ENCODE results near the gene PARG. TPM values are rescaled to one million over a fixed set of nuclear protein-coding genes. Genes with fewer than 3 reads are reported as not detected.
"Not testable (repeated sequence)": the region's sequence is repeated elsewhere in the genome, so short reads cannot be mapped to it uniquely, and the experiment has no call there.

The PARG gene
- total RNA-seq (29.7 and 32.8 TPM in 2 replicates), polyA plus RNA-seq (22.1 and 31.9 TPM in 2 replicates)

DNA sequence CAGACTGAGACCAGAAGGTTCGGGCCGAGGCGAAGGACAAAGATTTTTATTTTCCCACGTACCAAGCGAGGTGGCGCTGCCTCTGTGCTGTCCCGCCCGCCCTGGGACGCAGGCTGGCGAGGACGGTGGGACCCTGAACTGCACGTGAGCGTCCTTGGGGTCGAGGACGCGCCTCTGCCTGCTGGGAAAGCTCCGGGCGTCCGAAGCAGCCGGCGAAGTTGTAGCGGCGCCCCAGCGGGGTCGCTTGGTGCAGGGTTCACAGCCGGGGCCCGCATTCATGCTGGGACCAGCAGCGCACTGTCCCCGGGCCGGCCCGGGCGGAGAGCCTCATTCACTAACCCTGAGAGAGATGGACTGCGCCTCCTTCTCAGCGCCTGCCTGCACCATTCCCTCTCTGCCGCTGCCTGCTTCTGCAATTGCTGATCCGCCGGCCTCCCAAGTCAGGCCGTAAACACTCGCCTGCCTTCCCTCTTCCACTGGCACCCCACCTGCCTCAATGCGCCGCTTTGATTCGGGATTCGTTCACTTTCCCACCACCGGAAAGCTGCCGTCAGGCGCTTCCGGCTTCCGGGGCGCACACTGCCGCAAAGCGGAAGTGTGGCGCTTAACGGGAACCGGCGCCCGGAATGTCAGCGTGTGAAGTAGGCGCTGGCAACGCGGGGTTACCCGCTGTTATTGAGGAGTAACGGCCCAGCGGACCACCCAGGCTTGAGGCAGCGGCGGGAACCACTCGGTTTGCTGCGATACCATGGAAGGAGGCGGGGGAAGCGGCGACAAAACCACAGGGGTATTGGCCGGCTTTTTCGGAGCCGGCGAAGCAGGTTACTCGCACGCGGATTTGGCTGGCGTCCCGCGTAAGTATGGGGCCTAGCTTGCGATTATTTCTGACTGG is at the start of gene PARG, which contains the start of gene TIMM23B:
PARG (minus strand) TSS at position 581 of the 892 bp plus-strand sequence; CDS start at position 279, 302 bp downstream.
TIMM23B (plus strand) TSS at position 607 of the 892 bp plus-strand sequence; CDS start at position 749, 142 bp downstream.
- peak; percentile 83 to 90 for DNase-seq (ENCODE audit: low read depth in 1 of 2, low spot score in 1 of 2)
- not testable (repeated sequence) for H3K27me3 ChIP-seq; H3K9me3 ChIP-seq (ENCODE audit: low read depth); H3K4me1 ChIP-seq (ENCODE audit: low read depth); H3K36me3 ChIP-seq
- Histone ChIP-seq H3K4me3 (peak within 1 kb of the TSS; percentile 49), H3K27ac (peak within 1 kb of the TSS; percentile 81)

DNA sequence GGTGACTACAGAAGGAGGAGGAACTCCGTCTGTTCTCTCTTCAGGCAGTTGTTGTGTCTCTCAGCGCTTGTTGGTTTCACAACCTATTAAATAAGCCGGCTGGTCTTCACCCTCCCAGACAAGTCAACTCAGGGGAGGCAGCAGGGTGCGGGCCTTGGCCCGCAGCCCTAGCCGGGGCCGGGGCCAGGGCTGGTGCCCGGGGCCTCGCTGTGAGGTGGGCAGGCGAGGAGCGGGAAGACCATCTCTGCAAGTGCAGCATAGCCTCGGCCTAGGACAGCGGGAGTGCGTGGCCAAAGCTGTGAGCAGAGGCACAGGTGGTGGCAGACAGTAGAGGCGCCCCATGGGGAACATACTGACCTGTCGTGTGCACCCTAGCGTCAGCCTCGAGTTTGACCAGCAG is 46.5 kb upstream of the PARG start, which contains the start of gene AGAP6:
AGAP6 (plus strand) TSS at position 31 of the 400 bp plus-strand sequence; CDS start at position 341, 310 bp downstream.
- DNase-seq (ENCODE audit: low read depth in 1 of 2, low spot score in 1 of 2); H3K9me3 ChIP-seq (ENCODE audit: low read depth); H3K27me3 ChIP-seq; H3K36me3 ChIP-seq; H3K27ac ChIP-seq; H3K4me3 ChIP-seq; H3K4me1 ChIP-seq (ENCODE audit: low read depth): not testable (repeated sequence)

DNA sequence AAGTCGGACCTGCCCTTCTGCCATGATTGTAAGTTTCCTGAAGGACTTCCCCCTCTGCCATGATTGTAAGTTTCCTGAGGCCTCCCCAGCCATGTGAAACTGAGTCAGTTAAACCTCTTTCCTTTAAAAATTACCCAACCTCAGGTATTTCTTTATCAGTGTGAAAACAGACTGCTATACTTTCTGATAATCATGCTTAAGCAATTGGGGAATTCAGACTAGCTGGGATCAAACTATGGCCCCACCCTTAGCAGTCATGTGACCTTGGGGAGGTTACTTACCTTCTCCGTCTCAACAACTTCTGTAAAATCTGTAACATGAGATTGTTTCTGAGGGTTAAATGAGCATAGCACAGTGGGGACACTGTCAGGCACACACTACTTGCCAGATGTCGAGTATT is 45.4 kb upstream of the PARG start:
- not testable (repeated sequence) for H3K27ac ChIP-seq; H3K4me3 ChIP-seq; H3K9me3 ChIP-seq (ENCODE audit: low read depth); H3K27me3 ChIP-seq; H3K36me3 ChIP-seq; H3K4me1 ChIP-seq (ENCODE audit: low read depth); DNase-seq (ENCODE audit: low read depth in 1 of 2, low spot score in 1 of 2)

DNA sequence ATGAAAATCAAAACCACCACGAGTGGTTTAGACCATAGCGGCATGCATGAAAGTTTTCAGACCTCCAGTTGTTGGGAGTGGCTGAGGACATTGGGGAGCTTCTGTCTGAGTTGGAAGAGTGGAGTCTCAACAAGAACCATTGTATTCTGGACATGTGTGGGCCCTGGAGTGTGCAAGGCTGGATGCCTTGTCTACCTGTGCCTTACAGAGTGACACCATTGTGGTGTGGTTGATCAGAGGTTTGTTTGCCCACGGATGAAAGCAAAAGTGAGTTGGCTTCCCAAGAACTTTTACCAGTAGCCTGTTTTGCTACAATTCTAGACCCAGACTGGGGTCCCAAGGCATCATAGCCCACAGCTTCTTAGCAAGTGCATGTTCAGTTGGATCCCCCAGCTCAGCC is 35.9 kb upstream of the PARG start:
- not testable (repeated sequence) for H3K4me3 ChIP-seq; H3K4me1 ChIP-seq (ENCODE audit: low read depth); H3K27ac ChIP-seq; H3K27me3 ChIP-seq; DNase-seq (ENCODE audit: low read depth in 1 of 2, low spot score in 1 of 2); H3K36me3 ChIP-seq; H3K9me3 ChIP-seq (ENCODE audit: low read depth)

DNA sequence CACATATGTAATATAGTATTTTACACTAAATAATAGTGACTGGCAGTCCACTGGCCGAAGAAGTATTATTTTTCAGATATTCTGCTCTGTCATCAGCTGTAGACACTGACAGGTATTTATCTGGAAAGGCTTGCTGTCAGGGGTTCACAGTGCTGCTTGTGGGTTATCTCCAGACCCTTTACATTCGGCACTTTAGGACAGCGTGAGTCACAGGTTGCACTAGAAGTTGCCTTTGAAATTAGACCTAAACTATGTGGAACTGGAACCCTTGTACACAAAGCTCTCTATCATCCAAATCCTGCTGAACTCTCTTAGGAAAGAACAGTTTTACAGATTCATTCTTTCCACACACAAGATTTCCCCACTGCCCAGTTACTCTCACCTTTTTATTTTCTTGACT is 30.3 kb upstream of the PARG start:
- not testable (repeated sequence) for H3K4me3 ChIP-seq; H3K27ac ChIP-seq; H3K9me3 ChIP-seq (ENCODE audit: low read depth); H3K36me3 ChIP-seq; H3K4me1 ChIP-seq (ENCODE audit: low read depth); H3K27me3 ChIP-seq
- peak; percentile 2 to 11 for DNase-seq (ENCODE audit: low read depth in 1 of 2, low spot score in 1 of 2)

DNA sequence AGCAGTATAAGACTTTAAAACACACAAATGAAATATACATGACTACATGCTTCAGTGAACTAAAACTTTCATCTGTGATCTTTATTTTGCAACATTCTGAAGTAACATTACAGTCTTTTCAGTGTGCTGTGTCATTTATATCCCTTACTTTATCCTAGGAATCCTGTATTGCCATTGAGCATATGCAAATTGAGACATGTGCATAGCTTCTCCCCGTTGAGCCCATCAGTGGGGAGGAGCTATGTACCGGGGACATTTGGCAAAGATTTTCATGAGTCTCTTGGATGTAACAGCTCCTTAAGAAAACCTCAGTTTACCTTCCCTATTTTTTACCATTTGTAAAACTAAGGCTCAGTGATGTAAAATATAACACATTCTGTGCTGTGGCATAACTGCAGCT is 29.6 kb upstream of the PARG start:
- H3K4me1 ChIP-seq (ENCODE audit: low read depth); H3K27ac ChIP-seq; H3K9me3 ChIP-seq (ENCODE audit: low read depth); DNase-seq (ENCODE audit: low read depth in 1 of 2, low spot score in 1 of 2); H3K36me3 ChIP-seq; H3K27me3 ChIP-seq; H3K4me3 ChIP-seq: not testable (repeated sequence)

DNA sequence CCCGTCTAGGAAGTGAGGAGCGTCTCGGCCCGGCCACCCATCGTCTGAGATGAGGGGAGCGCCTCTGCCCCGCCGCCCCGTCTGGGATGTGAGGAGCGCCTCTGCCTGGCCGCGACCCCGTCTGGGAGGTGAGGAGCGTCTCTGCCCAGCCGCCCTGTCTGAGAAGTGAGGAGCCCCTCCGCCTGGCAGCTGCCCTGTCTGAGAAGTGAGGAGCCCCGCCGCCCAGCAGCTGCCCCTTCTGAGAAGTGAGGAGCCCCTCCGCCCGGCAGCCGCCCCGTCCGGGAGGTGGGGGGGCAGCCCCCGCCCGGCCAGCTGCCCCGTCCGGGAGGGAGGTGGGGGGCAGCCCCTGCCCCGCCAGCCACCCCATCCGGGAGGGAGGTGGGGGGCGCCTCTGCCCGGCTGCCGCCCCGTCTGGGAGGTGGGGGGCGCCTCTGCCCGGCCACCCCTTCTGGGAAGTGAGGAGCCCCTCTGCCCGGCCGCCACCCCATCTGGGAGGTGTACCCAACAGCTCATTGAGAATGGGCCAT is 28.6 kb upstream of the PARG start:
- not testable (repeated sequence) for DNase-seq (ENCODE audit: low read depth in 1 of 2, low spot score in 1 of 2); H3K36me3 ChIP-seq; H3K9me3 ChIP-seq (ENCODE audit: low read depth); H3K4me3 ChIP-seq; H3K27me3 ChIP-seq; H3K27ac ChIP-seq; H3K4me1 ChIP-seq (ENCODE audit: low read depth)

DNA sequence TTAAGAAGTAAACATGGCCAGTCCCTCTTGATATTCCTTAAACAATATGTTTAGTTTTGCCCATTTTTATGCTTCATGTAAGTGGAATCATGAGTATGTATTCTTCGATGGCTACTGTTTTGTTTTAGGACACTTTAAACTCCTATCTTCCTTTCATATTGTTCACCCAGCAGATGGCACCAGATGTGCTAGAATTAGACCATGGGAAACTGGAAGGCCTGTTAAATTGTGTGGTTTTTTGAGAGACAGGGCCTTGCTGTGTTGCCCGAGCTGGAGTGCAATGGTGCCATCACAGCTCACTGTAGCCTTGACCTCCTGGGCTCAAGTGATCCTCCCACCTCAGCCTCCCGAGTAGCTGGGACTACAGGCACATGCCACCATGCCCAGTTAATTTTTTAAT is 11.3 kb upstream of the PARG start:
- not testable (repeated sequence) for H3K4me3 ChIP-seq; H3K4me1 ChIP-seq (ENCODE audit: low read depth); H3K27ac ChIP-seq; H3K27me3 ChIP-seq; H3K9me3 ChIP-seq (ENCODE audit: low read depth)
- H3K36me3 ChIP-seq = peaks cover 11% of the 10 kb centered on the region
- DNase-seq (ENCODE audit: low read depth in 1 of 2, low spot score in 1 of 2) = peak in 1 of 2 donors; percentile 17

DNA sequence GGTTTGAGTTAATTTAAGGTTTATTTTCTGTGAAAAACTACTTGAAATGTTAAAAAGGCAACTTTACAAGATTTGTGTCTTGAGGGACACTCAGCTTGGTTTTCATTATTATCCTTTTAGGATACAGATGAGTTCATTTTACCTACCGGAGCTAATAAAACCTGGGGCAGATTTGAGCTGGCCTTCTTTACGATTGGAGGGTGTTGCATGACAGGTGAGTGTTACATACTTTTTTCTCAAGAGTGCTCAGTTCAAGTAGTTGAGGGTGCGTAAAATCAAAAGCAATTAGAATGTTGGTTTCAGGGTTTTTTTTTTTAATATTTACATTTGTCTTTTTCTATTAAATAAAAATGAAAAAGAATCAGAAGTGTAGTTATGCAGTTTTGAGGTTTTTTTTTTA is 10.2 kb upstream of the PARG start:
- H3K27ac ChIP-seq; H3K4me1 ChIP-seq (ENCODE audit: low read depth); H3K9me3 ChIP-seq (ENCODE audit: low read depth); H3K27me3 ChIP-seq; DNase-seq (ENCODE audit: low read depth in 1 of 2, low spot score in 1 of 2); H3K4me3 ChIP-seq: not testable (repeated sequence)
- peaks cover 11% of the 10 kb centered on the region for H3K36me3 ChIP-seq

DNA sequence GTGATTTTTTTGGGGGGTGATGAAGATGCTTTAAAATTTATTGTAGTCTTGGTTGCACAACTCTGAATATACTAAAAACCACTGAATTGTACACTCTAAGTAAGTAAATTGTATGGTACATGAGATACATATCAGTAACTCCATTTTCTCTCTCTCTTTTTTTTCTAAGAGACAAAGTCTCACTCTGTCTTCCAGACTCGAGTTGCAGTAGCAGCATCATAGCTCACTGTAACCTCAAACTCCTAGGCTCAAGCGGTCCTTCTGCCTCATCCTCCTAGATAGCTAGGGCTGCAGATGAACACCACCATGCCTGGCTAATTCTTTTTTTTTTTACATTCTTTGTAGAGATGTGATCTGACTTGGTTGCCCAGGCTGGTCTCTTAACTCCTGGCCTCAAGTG is 6.9 kb upstream of the PARG start:
- H3K27ac ChIP-seq; H3K27me3 ChIP-seq; DNase-seq (ENCODE audit: low read depth in 1 of 2, low spot score in 1 of 2): not testable (repeated sequence)

DNA sequence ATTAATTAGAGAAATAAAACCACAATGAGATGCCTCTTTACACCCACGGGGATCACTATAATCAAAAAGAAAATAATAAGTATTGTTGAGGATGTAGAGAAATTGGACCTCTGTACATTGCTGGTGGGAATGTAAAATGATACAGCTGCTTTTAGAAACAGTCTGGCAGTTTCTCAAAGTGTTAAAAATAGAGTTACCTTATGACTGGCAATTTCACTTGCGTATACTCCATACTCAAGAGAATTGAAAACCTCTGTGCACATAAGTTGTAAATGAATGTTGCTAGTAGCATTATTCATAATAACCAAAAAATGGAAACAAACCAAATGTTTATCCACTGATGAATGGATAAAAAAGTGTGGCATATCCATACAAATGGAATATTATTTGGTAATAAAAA is 6.3 kb upstream of the PARG start:
- H3K36me3 ChIP-seq; H3K4me3 ChIP-seq; H3K9me3 ChIP-seq (ENCODE audit: low read depth); H3K27ac ChIP-seq; H3K27me3 ChIP-seq; DNase-seq (ENCODE audit: low read depth in 1 of 2, low spot score in 1 of 2); H3K4me1 ChIP-seq (ENCODE audit: low read depth): not testable (repeated sequence)

More for the DNA sequence above, 6.9 kb upstream of the PARG start:
- H3K36me3 ChIP-seq; H3K9me3 ChIP-seq (ENCODE audit: low read depth); H3K4me3 ChIP-seq; H3K4me1 ChIP-seq (ENCODE audit: low read depth): not testable (repeated sequence)

DNA sequence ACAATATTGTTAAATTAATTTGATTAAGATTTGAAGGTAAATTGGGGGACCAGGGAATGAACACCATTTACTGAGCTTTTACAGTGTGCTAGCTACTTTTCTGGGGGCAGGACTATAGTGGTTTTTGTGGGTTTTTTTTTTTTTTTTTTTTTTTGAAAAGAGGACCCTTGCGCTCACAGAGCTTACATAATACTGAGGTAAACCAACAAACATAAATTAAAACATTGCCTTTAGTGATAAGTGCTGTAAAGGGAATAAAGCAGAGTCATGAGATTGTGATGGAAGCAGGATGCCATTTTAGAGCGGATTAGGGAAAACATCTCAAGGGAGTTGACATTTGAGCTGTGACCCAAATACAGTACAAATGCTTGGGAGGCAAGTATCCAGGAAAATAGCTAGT is 1.8 kb upstream of the PARG start:
- not testable (repeated sequence) for H3K4me1 ChIP-seq (ENCODE audit: low read depth); DNase-seq (ENCODE audit: low read depth in 1 of 2, low spot score in 1 of 2); H3K4me3 ChIP-seq; H3K36me3 ChIP-seq; H3K9me3 ChIP-seq (ENCODE audit: low read depth); H3K27me3 ChIP-seq; H3K27ac ChIP-seq

DNA sequence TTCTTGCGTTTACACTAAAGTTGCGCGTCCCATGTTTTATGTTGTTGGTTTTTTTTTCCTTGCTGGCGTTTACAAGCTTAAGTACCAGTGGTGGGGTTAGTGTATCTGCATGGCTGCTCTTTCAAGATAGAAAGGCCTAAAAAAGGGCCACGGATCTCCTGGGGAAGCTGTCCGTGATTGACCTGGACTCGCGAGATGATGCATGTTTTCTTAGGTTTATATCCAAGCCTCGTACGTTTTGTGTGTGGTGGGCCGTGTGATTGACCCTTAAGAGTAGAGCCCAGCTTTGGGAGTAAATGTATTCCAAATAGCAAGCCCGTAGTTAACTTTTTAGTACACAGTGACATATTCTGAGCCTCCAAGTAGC is 495 bp upstream of the PARG start:
- H3K27me3 ChIP-seq; H3K9me3 ChIP-seq (ENCODE audit: low read depth); H3K36me3 ChIP-seq; H3K4me1 ChIP-seq (ENCODE audit: low read depth): not testable (repeated sequence)
- DNase-seq (ENCODE audit: low read depth in 1 of 2, low spot score in 1 of 2) = peak in 1 of 2 donors; percentile 1
- Histone ChIP-seq H3K27ac (peak overlapping the region; percentile 81), H3K4me3 (peak overlapping the region; percentile 49)

DNA sequence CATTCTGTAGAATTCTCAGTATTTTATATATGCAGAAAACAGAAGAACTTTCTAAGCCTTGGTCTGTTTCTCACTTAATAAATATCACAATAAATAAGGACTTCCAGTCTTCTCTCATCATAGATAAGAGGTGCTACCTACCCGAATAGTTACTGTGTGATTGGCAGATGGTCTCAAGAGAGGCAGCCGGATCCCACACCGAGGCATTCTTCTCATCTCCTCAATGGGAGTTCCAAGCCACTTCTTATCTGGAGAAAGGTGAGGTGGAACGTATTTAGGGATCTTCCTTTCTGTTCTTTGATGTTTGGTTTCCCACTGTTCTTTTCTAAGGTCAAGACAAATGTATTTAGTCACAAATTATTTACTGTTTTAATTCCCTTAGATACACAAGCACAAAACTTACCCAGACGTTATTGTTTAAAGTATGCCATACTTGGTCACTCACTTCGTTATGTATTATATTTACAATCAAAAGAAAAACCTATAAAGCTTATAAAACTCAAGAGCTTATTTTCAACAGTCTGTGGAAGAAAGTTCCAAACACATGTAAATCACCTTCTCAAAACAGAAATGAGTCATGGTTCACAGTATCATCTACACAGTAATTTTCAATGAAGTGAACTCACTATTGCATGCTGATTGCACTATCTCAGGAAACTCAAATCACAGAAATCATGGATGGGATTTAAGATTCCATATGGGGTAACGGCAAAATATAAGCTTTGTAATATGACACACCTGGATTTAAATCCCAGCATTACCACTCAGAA is 9.7 kb downstream of the PARG start:
- not testable (repeated sequence) for H3K4me3 ChIP-seq; H3K4me1 ChIP-seq (ENCODE audit: low read depth); H3K36me3 ChIP-seq; DNase-seq (ENCODE audit: low read depth in 1 of 2, low spot score in 1 of 2); H3K27me3 ChIP-seq; H3K27ac ChIP-seq; H3K9me3 ChIP-seq (ENCODE audit: low read depth)

All from cardiac muscle cell (in vitro differentiated cells and primary cell).